Measurements from ENCODE around the gene BHMT. TPM values are rescaled to one million over a fixed set of nuclear protein-coding genes. Genes with fewer than 3 reads are reported as not detected.
"Not testable (repeated sequence)": the region's sequence is repeated elsewhere in the genome, so short reads cannot be mapped to it uniquely, and the experiment has no call there.

BHMT gene
- total and polyA plus RNA-seq, 7 donors: 0.12 TPM; not detected in 6

- Histone ChIP-seq H3K4me1 (no peaks in the 10 kb centered on the region), H3K27me3 (ENCODE audit: insufficient read depth in 3 of 3, low read length in 2 of 3) (no peaks in the 10 kb centered on the region), H3K9me3 (no peaks in the 10 kb centered on the region), H3K4me3 (no peak overlapping the region), H3K36me3 (ENCODE audit: insufficient read depth in 1 of 2, low read depth in 1 of 2) (no peaks in the 10 kb centered on the region), H3K27ac (no peak overlapping the region)
- DNase-seq (no peak), ATAC-seq (no peak)
- no peak for TF ChIP-seq CTCF (IDR thresholded peaks at IDR 0.05)
- 80 to 84% (median 82%) methylated on average over 6 of the region's 6 CpGs for WGBS, 3 donors
- intact Hi-C loops (cut with DNase I): no loop called here
Observed at GRCh38 chr5:79171635-79172245, 60.1 kb downstream of the BHMT start.

DNA sequence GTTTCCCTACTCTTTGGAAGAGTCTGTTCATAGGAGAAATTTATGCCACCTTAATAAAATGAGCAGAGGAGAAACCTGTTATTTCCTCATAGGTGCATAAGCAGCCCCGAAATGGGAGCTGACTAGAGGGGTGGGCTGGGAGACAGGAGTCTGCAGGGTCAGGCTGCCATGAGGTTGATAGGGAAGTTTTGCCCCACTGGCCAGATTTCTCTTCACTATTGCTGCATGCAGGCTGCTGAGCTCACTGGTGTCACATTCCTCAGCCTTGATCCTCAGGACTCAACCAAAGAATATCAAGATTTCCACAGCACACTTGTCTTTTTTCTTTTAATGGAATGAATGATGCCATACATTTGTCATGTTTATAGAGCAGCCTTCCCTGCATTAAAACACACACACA, 60.7 kb downstream of the BHMT start:
- 49 to 88% (median 50%) methylated on average over 1 of the region's 1 CpG for WGBS, 3 donors

GRCh38 chr5:79173626-79174025, 62.0 kb downstream of the BHMT start:
- 80 to 85% (median 83%) methylated on average over 6 of the region's 6 CpGs for WGBS, 3 donors
- Histone ChIP-seq H3K4me1 (no peaks in the 10 kb centered on the region), H3K27ac (no peak overlapping the region), H3K36me3 (ENCODE audit: insufficient read depth in 1 of 2, low read depth in 1 of 2) (no peaks in the 10 kb centered on the region), H3K4me3 (no peak overlapping the region), H3K9me3 (no peaks in the 10 kb centered on the region), H3K27me3 (ENCODE audit: insufficient read depth in 3 of 3, low read length in 2 of 3) (no peaks in the 10 kb centered on the region)
- intact Hi-C loops (cut with DNase I): no loop called here
- TF ChIP-seq CTCF (IDR thresholded peaks at IDR 0.05): no peak
- ATAC-seq (no peak), DNase-seq (no peak)

More for the DNA sequence above, 60.7 kb downstream of the BHMT start:
- H3K9me3 ChIP-seq: no peaks in the 10 kb centered on the region
- no peaks in the 10 kb centered on the region for H3K27me3 ChIP-seq (ENCODE audit: insufficient read depth in 3 of 3, low read length in 2 of 3)
- no peak for DNase-seq
- no peak for ATAC-seq
- H3K4me3 ChIP-seq: no peak overlapping the region
- TF ChIP-seq CTCF (IDR thresholded peaks at IDR 0.05): no peak
- H3K4me1 ChIP-seq: no peaks in the 10 kb centered on the region
- intact Hi-C loops (cut with DNase I): no loop called here
- no peak overlapping the region for H3K27ac ChIP-seq
- H3K36me3 ChIP-seq (ENCODE audit: insufficient read depth in 1 of 2, low read depth in 1 of 2): no peaks in the 10 kb centered on the region

DNA sequence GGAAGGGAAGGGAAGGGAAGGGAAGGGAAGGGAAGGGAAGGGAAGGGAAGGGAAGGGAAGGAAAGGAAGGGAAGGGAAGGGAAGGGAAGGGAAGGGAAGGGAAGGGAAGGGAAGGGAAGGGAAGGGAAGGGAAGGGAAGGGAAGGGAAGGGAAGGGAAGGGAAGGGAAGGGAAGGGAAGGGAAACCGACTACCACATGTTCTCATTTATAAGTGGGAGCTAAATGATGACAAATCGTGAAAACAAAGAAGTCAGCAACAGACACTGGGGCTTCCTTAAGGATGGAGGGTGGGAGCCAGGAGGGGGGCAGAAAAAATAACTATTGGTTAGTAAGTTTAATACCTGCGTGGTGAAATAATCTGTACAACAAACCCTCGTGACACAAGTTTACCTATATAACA, 68.8 kb downstream of the BHMT start:
- WGBS, 3 donors: 87 to 91% (median 87%) methylated on average over 4 of the region's 4 CpGs
- H3K4me3 ChIP-seq; H3K27me3 ChIP-seq (ENCODE audit: insufficient read depth in 3 of 3, low read length in 2 of 3); H3K36me3 ChIP-seq (ENCODE audit: insufficient read depth in 1 of 2, low read depth in 1 of 2); ATAC-seq; H3K27ac ChIP-seq; DNase-seq; H3K4me1 ChIP-seq; intact Hi-C loops (cut with DNase I); H3K9me3 ChIP-seq: not testable (repeated sequence)

DNA sequence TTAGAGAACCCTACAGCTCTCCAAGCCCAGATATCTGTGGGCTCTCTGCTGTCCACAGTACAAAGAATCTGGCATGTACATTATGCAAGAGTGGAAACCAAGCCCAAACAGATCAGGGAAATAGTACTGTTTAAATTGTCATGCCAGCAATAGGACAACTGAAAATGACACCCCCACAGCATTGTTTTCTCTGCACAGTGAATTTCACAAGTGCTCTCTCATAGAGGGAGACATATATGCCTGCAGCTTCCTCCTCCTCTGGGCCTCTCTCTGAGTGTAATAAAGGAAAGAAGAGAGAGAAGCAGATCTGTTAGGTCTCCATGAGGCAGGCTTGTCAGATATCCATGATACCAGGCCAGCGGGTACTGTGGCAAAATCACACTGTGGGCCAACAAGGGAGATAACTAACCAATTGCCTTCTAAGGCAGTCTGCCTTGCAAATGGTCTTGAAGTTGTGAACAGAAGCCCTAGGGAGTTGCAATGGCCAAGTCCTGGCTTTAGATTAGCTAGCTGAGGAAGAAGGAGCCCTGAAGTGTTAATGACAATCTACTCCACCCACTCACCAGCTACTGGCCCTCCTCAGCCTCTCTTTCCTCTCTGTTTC, 69.9 kb downstream of the BHMT start:
- no peak overlapping the region for H3K27ac ChIP-seq
- WGBS, 3 donors: 22 to 42% (median 41%) methylated on average over 1 of the region's 1 CpG
- H3K36me3 ChIP-seq (ENCODE audit: insufficient read depth in 1 of 2, low read depth in 1 of 2): no peaks in the 10 kb centered on the region
- DNase-seq: no peak
- TF ChIP-seq CTCF (IDR thresholded peaks at IDR 0.05): no peak
- ATAC-seq: peak; percentile 44 to 55 (median 51)
- H3K27me3 ChIP-seq (ENCODE audit: insufficient read depth in 3 of 3, low read length in 2 of 3): no peaks in the 10 kb centered on the region
- no peaks in the 10 kb centered on the region for H3K4me1 ChIP-seq
- intact Hi-C loops (cut with DNase I): no loop called here
- no peaks in the 10 kb centered on the region for H3K9me3 ChIP-seq
- H3K4me3 ChIP-seq: no peak overlapping the region

Other genes with a start within 250 kb of the BHMT start
- 1 to 10 TPM; 3.6 to 6.5 (median 5.3) TPM for gene ARSB, start 126.5 kb upstream of the BHMT start, total RNA-seq
- 1 to 10 TPM; 1.3 to 3.2 (median 1.5) TPM for gene ARSB, start 126.5 kb upstream of the BHMT start, polyA plus RNA-seq
- 1 to 10 TPM; 1.7 to 2.8 (median 2.1) TPM for gene DMGDH, start 42.1 kb upstream of the BHMT start, total RNA-seq
- 1 to 10 TPM in 1 of 3 donors, under 1 TPM in 2; 0.16 to 1.5 (median 0.80) TPM for gene DMGDH, start 42.1 kb upstream of the BHMT start, polyA plus RNA-seq
- gene BHMT2, start 42.0 kb upstream of the BHMT start, total RNA-seq: 10 to 100 TPM in 3 of 4 donors, 1 to 10 TPM in 1; 6.9 to 16.6 (median 12.0) TPM
- 10 to 100 TPM in 1 of 3 donors, 1 to 10 TPM in 2; 1.9 to 20.8 (median 9.0) TPM for gene BHMT2, start 42.0 kb upstream of the BHMT start, polyA plus RNA-seq
- gene JMY, start 124.3 kb downstream of the BHMT start, total RNA-seq: 10 to 100 TPM; 11.7 to 17.0 (median 14.8) TPM
- gene JMY, start 124.3 kb downstream of the BHMT start, polyA plus RNA-seq: 1 to 10 TPM; 1.3 to 7.5 (median 3.9) TPM

Data from psoas muscle (tissue), 8 donors.